Mesodermal cell (in vitro differentiated cells): ENCODE measurements around the gene OBP2A.

Experiments
- H3K27ac ChIP-seq: 2 replicates; pipeline ENCODE4 v1.7.0; 2013; ENCODE audit warnings: mild to moderate bottlenecking, low read depth, low read length, moderate library complexity; ENCODE audit not compliant: severe bottlenecking
- H3K36me3 ChIP-seq: 2 replicates; pipeline ENCODE4 v1.7.1; 2013; ENCODE audit warnings: mild to moderate bottlenecking, low read length, moderate library complexity; ENCODE audit not compliant: control insufficient read depth, insufficient read depth
- H3K4me1 ChIP-seq: one replicate; pipeline ENCODE4 v1.7.1; 2013; ENCODE audit warnings: mild to moderate bottlenecking, low read length; ENCODE audit not compliant: insufficient read depth, control insufficient read depth, poor library complexity, severe bottlenecking
- H3K4me3 ChIP-seq: 2 replicates; pipeline ENCODE4 v1.7.0; 2013; ENCODE audit warnings: low read length, control low read depth, mild to moderate bottlenecking; ENCODE audit not compliant: insufficient read depth, poor library complexity, severe bottlenecking; ENCODE audit errors: extremely low read depth
- H3K9me3 ChIP-seq: 2 replicates; pipeline ENCODE4 v1.7.1; 2013; ENCODE audit warnings: mild to moderate bottlenecking, low read length, moderate library complexity; ENCODE audit not compliant: control insufficient read depth
- WGBS, 2 experiments: methylation state at CpG; one replicate each; pipeline ENCODE4 v1.1.5; 2013; ENCODE audit warnings: missing lambda C conversion rate in 2 of 2; ENCODE audit not compliant: insufficient coverage in 2 of 2; 5-methylcytosine and 5-hydroxymethylcytosine counted together

OBP2A gene

DNA sequence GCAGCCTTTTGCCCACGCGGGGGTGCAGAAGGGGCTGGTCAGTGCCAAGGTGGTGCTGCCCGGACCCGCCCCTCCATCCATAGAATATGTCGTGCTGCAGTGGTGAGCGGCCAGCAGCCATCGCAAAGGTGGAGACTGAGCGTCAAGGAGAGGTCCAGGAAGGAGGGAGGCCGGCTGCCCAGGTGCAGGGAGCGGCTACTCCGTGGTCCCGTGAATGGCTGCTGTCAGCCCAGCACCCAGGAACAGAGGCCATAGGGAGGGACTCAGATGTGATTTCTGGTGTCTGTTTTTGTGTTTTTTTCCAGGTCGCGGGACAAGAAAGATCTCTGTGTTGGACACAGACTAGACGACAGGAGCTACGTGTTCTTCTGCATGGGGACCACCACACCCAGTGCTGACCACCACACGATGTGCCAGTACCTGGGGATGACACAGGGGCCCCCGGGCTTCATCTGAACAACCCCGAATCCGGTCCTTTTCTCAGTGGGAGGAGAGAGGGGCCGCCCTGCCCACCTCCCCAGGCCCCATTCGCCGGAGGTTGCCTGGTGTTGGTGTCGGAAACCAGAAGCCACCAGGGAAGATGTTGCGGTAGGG lies 44.7 kb downstream of the OBP2A start:
- H3K4me3 ChIP-seq, result no peak overlapping the region
- H3K4me1 ChIP-seq, result no peaks in the 10 kb centered on the region
- H3K36me3 ChIP-seq, result no peaks in the 10 kb centered on the region
- no peak overlapping the region for H3K27ac ChIP-seq
- WGBS, 2 experiments, result 84 to 89% methylated on average over 17 to 20 of the region's 25 CpGs
- H3K9me3 ChIP-seq, result no peaks in the 10 kb centered on the region

DNA sequence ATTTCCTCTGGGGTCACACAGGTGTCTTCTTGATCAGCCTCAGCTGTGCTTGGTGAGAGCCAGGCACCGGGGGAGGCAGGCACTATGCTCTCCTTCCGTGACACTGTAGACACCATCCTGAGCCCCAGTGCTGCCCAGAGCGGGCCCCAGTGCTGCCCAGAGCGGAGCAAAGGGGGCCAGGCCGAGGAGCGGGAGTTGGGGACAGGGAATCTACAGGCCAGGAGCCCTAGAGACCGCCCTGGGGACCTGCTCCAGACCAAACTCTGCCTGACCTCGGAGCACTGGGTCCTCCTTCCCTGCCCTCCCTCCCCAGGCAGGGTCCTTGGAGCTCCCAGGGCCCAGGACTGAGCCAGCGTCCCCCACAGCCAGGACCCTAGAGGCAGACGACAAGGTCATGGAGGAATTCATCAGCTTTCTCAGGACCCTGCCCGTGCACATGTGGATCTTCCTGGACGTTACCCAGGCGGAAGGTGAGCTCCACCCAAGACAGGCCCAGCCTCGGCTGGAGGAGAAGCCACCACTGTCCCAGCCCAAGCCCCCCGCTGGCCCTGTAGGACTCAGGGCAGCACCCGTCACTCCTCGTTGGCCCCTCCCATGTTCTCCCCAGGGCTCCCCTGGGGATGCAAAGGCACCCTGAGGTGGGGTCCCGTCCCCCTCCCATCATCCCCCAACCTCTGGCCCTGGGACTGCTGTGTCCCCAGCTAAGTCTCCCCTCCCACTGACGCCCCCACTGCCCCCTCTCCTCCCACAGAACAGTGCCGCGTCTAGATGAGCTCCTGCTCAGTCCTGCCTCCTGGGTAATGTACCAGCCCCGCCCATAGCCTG lies 45.8 kb downstream of the OBP2A start:
- Histone ChIP-seq H3K36me3 (no peaks in the 10 kb centered on the region), H3K4me3 (no peak overlapping the region), H3K27ac (no peak overlapping the region), H3K4me1 (no peaks in the 10 kb centered on the region), H3K9me3 (no peaks in the 10 kb centered on the region)
- WGBS, 2 experiments, result 92% methylated on average over 19 to 21 of the region's 22 CpGs

DNA sequence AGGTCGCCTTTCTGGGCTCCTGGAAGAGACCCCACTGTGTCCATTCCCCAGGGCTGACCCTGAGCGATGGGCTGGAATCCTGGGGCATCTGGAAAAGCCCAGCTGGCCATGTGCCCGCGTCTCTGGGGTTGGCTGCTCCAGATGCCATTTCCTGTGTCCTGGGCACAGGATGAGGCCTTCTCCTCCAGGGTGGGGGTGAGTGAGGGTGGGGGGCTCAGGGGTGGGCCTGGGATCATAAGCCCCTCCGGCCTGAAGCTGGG lies 46.3 kb downstream of the OBP2A start:
- 80 to 82% methylated on average over 2 of the region's 5 CpGs for WGBS, 2 experiments
- no peak overlapping the region for H3K4me3 ChIP-seq
- no peaks in the 10 kb centered on the region for H3K9me3 ChIP-seq
- no peak overlapping the region for H3K27ac ChIP-seq
- no peaks in the 10 kb centered on the region for H3K36me3 ChIP-seq
- no peaks in the 10 kb centered on the region for H3K4me1 ChIP-seq

DNA sequence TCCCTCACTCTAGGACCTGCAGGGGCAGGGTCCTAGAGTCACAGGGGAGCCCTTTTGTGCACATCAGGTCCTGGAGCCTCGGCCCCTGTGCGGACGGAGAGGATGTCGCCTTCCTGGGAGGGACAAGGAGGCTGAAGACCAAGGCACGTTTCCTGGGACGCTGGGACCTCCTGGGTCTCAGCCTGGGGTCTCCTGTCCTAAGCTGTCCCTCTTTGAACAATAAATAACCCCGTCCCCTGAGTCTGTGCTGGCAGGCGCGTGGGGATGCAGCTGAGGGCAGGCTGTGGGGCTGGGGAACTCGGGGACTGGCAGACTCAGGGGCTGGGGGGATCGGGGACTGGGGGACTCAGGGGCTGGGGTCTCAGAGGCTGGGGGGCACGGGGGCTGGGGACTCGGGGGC lies 46.7 kb downstream of the OBP2A start:
- H3K27ac ChIP-seq, result no peak overlapping the region
- no peaks in the 10 kb centered on the region for H3K4me1 ChIP-seq
- no peaks in the 10 kb centered on the region for H3K36me3 ChIP-seq
- WGBS, 2 experiments, result 95 to 98% methylated on average over 6 of the region's 13 CpGs
- no peaks in the 10 kb centered on the region for H3K9me3 ChIP-seq
- H3K4me3 ChIP-seq, result no peak overlapping the region

DNA sequence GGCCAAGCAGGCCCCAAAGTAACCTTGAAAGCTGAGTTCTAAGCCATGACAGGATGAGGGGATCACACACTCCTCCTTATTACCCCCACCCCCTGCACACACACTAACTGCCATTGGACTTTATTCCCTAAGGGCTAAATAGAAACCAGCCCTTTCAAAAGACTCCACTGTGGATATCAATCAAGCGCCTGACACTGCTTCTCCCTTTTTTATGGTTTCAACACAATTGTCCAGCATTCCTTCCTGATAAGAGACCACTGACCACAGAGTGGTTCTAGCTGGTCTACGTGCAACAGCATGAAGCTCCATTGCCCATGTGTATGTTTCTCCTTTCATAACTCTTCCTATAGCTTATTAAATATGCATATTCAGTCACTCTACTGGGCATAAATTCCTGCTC lies 50.3 kb downstream of the OBP2A start:
- Histone ChIP-seq H3K27ac (no peak overlapping the region), H3K36me3 (no peaks in the 10 kb centered on the region), H3K9me3 (no peaks in the 10 kb centered on the region), H3K4me1 (no peaks in the 10 kb centered on the region), H3K4me3 (no peak overlapping the region)
- 82 to 90% methylated on average over 2 of the region's 2 CpGs for WGBS, 2 experiments
